Measurements from ENCODE around the gene DHDH.
A peak's percentile ranks its signal among the peaks of the same experiment; 100 is the strongest.

DHDH gene

DNA sequence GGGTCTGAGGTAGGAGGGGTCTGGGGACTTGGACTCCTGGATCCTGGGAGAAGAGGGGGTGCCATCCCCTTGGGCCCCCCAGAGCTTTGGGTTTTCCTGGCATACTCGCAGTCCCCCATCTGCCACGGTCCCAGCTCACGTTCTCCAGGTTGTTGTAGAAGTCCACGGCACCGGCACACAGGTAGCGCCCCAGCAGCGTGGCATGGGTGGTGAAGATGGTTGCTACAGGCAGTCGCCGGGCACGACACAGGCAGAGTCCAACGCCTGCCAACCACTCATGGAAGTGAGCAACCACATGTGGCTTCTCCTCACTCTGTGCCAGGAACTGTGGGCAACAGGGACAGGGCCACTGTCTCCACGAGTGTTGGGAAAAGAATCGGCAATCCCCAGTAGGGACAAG lies 52.2 kb downstream of the DHDH start:
- no peak overlapping the region for H3K4me3 ChIP-seq (ENCODE audit: low read length)
- no peak for DNase-seq (ENCODE audit: low read depth, low spot score)

DNA sequence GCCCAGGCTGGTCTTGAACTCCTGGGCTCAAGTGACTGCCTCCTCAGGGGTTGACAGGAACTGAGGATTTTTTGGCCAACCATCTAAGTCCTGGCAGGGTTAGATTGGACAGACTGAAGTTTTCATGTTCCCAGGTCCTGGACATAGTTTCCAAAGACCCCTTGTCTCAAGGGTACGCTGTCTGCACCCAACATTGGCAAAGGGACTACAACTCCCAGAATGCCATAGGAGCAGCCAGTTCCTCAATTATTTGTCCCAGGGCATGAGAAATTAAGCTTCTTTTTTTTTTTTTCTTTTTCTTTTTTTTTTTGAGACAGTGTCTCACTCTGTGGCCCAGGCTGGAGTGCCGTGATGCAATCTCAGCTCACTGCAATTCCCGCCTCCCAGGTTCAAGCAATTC lies 52.7 kb downstream of the DHDH start:
- H3K4me3 ChIP-seq (ENCODE audit: low read length) = no peak overlapping the region

DNA sequence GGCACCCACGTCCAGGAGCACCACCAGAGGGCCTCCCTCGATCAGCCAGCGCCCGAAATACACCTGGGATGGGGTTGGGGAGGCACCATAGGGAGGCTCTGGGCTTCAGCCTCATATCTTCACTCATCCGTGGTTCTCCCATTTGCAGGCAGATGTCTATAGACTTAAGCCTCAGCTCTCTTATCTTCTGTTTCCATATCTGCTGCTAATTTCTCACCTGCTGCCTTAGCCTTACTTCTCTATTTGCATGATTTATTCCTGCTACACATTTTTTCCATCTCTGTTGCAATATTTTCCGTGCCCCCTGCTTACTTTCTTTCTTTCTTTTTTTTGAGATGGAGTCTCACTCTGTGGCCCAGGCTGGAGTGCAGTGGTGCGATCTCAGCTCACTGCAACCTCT lies 53.8 kb downstream of the DHDH start:
- no peak for DNase-seq (ENCODE audit: low read depth, low spot score)
- no peak overlapping the region for H3K4me3 ChIP-seq (ENCODE audit: low read length)

More for the DNA sequence above, 52.7 kb downstream of the DHDH start:
- DNase-seq (ENCODE audit: low read depth, low spot score) = no peak

- no peak overlapping the region for H3K4me3 ChIP-seq (ENCODE audit: low read length)
- no peak for DNase-seq (ENCODE audit: low read depth, low spot score)
Measured at GRCh38 chr19:48988286-48988685, 54.8 kb downstream of the DHDH start.

DNA sequence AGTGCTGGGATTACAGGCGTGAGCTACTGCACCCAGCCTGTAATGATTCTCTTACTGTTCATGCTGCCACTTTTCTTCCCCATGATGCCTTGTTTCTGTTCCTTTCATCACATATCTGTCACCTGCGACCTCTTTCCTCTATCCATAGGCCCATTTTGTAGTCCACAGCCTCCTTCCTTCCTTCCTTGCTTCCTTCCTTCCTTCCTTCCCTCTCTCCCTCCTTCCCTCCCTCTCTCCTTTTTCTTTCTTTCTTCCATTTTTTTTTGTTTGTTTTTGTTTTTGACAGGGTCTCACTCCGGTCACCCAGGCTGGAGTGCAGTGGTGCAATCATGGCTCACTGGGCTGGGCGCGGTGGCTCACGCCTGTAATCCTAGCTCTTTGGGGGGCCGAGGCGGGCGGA lies 55.4 kb downstream of the DHDH start:
- H3K4me3 ChIP-seq (ENCODE audit: low read length) = no peak overlapping the region
- DNase-seq (ENCODE audit: low read depth, low spot score) = no peak

DNA sequence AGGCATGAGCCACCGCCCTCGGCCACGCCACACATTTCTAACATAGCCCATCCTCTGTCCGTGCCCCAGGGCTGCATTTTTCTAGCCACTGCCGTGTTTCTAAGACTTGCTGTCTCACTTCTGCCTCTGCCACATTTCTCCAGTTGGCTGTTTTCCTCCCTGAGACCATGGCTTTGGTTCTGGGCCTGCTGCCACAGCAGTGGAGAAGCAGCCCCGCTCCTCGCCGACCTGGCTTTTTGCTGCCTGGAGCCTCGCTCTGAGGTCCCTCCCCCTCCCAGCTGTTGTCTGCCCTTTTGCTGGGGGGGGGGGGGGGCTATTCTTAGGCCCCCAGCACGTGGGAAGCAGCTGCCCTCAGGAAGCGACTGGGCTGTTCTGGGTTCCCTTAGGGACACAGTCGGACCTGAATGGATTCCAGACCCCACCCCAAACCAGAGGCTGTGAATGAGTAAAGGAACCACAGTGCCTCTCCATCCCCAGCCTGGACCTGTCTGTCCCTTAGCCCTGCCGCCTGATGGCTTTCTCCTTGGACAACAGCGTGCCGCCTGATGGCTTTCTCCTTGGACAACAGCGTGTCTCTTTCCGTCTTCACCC lies 56.3 kb downstream of the DHDH start:
- no peak overlapping the region for H3K4me3 ChIP-seq (ENCODE audit: low read length)
- DNase-seq (ENCODE audit: low read depth, low spot score) = no peak

- no peak overlapping the region for H3K4me3 ChIP-seq (ENCODE audit: low read length)
- DNase-seq (ENCODE audit: low read depth, low spot score) = no peak
Measured at GRCh38 chr19:48990400-48990799, 56.9 kb downstream of the DHDH start.

DNA sequence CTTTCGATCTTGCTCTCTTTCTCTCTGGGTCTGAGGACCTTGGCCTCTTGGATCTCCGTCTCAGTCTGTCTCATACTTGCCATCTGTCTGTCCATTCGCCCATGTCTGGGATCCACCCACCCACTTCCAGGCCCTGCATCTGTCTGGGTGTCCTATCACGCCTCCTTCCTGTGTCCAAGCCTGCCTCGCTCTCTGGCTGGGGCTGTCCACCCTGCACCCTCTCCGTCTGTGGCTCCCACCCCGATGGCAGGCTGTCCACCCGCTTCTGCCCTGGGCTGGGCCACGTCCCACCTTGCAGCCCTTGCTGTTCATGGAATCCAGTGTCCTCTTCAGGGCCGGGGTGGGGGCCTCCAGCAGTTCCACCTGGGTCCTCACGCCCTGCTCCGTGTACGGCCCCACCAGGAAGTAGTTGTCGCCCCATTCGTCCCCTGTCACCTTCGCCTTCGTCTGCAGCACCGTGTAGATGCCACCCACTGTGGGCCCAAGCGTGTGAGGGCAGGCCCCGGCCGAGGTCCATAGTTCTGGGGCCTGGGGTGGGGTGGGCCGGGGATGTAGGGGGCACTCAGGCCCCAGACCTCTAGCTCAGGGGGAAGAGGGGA lies 57.6 kb downstream of the DHDH start:
- no peak overlapping the region for H3K4me3 ChIP-seq (ENCODE audit: low read length)
- DNase-seq (ENCODE audit: low read depth, low spot score) = no peak

- H3K4me3 ChIP-seq (ENCODE audit: low read length) = peak overlapping the region; percentile 72
- no peak for DNase-seq (ENCODE audit: low read depth, low spot score)
Measured at GRCh38 chr19:48991873-48992580, 58.5 kb downstream of the DHDH start.

- no peak for DNase-seq (ENCODE audit: low read depth, low spot score)
- H3K4me3 ChIP-seq (ENCODE audit: low read length) = peak overlapping the region; percentile 72
Measured at GRCh38 chr19:48992581-48993174, 59.2 kb downstream of the DHDH start.

- DNase-seq (ENCODE audit: low read depth, low spot score) = peak; percentile 99
Measured at GRCh38 chr19:48993175-48994034, 59.9 kb downstream of the DHDH start, which contains the start of the genes GYS1 and RUVBL2. Gene GYS1 (minus strand): TSS chr19:48993309. CDS start chr19:48993112, 197 bp downstream. Gene RUVBL2 (plus strand): TSS chr19:48993887. CDS start chr19:48993912, 25 bp downstream.

GRCh38 chr19:48994035-48994386 lies 60.5 kb downstream of the DHDH start:
- no peak for DNase-seq (ENCODE audit: low read depth, low spot score)
- H3K4me3 ChIP-seq (ENCODE audit: low read length) = peak overlapping the region; percentile 72

More at GRCh38 chr19:48993175-48994034, 59.9 kb downstream of the DHDH start, which contains the start of the genes GYS1 and RUVBL2:
- H3K4me3 ChIP-seq (ENCODE audit: low read length) = peak within 1 kb of the TSS; percentile 72

Data from Jurkat, Clone E6-1 (cell line).